Nucleus accumbens (tissue), 56 donors: ENCODE results near the gene ZNF408.

Experiments used
- DNase-seq, 56 donors: peaks; one replicate each; lab custom pipeline; 2025; lab: John Stamatoyannopoulos, UW

Gene ZNF408

GRCh38 chr11:46675288-46675851, 25.5 kb upstream of the ZNF408 start:
- DNase-seq, result peak in 26 of 56 donors; percentile 13 to 72 (median 48)

GRCh38 chr11:46675949-46676348, 24.9 kb upstream of the ZNF408 start:
- DNase-seq, result no peak

GRCh38 chr11:46676436-46677158, 24.2 kb upstream of the ZNF408 start:
- peak in 1 of 56 donors; percentile 23 for DNase-seq

- no peak for DNase-seq
These were observed 23.7 kb upstream of the ZNF408 start for GRCh38 chr11:46677169-46677568.

- DNase-seq, result no peak
These were observed 22.7 kb upstream of the ZNF408 start for GRCh38 chr11:46677991-46678740.

GRCh38 chr11:46678741-46679130, 22.1 kb upstream of the ZNF408 start:
- no peak for DNase-seq

GRCh38 chr11:46679241-46680163, 21.3 kb upstream of the ZNF408 start:
- DNase-seq, result no peak

GRCh38 chr11:46680164-46680760, 20.6 kb upstream of the ZNF408 start:
- DNase-seq, result no peak

- DNase-seq, result no peak
These were observed 20.0 kb upstream of the ZNF408 start for GRCh38 chr11:46680815-46681214.

- no peak for DNase-seq
These were observed 19.0 kb upstream of the ZNF408 start for GRCh38 chr11:46681814-46682213.

- no peak for DNase-seq
These were observed 17.8 kb upstream of the ZNF408 start for GRCh38 chr11:46682773-46683752.

GRCh38 chr11:46684367-46684766, 16.5 kb upstream of the ZNF408 start:
- no peak for DNase-seq

- DNase-seq, result peak in 10 of 56 donors; percentile 18 to 70 (median 32)
These were observed 13.7 kb upstream of the ZNF408 start for GRCh38 chr11:46686886-46687795.

- DNase-seq, result no peak
These were observed 10.1 kb upstream of the ZNF408 start for GRCh38 chr11:46690702-46691101.

- no peak for DNase-seq
These were observed 8.4 kb upstream of the ZNF408 start for GRCh38 chr11:46692450-46692849.

- peak in 4 of 56 donors; percentile 12 to 50 (median 25) for DNase-seq
These were observed 7.2 kb upstream of the ZNF408 start for GRCh38 chr11:46693597-46694012.

- DNase-seq, result no peak
These were observed 6.8 kb upstream of the ZNF408 start for GRCh38 chr11:46694072-46694471.

GRCh38 chr11:46694607-46695006, 6.2 kb upstream of the ZNF408 start:
- DNase-seq, result peak in 4 of 56 donors; percentile 13 to 53 (median 20)
